ENCODE results near the gene IMPA2. TPM values are rescaled to one million over a fixed set of nuclear protein-coding genes. Genes with fewer than 3 reads are reported as not detected.
A peak's percentile ranks its signal among the peaks of the same experiment; 100 is the strongest.

IMPA2 gene
- total and polyA plus RNA-seq, 10 of the 15 experiments (the other 5 are each of a cell fraction or from before 2014, with no cell fraction given) = 0.24 to 21.0 (median 11.4) TPM

DNA sequence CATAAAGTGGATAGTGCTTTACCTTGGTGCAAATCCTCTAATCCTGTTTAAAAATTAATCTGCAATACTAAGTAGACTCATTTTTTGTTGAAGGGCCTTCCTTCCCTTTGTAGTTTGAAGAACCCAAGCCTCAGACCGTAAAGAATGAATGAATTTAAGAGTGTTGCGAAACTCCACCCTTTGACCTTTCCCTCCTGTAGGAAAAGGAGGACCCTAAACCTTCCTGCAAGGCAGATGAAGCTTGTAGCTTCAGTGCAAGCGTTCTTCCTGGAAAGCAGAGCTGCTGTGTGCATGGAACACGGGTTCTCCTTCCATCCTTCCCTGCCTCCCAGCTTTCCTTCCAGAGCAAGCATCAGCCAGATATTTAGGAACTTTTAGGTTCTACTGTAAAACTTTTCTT, 1.7 kb downstream of the IMPA2 start:
- Histone ChIP-seq H4K20me1 (ENCODE audit: control insufficient read depth, insufficient read depth) (no peaks in the 10 kb centered on the region), H2AFZ (ENCODE audit: control insufficient read depth, low read depth, low read length) (no peak overlapping the region), H3K4me2 (ENCODE audit: control insufficient read depth, insufficient read depth) (peak overlapping the region; percentile 97; the same call in 1 of the 2 replicates), H3K9ac (ENCODE audit: control insufficient read depth, insufficient read depth, low read length) (peak overlapping the region; percentile 11; the same call in 1 of the 2 replicates), H3K36me3 (ENCODE audit: control insufficient read depth in 2 of 2, insufficient read depth in 2 of 2, low read length in 1 of 2) (no peaks in the 10 kb centered on the region), H3K4me3 (0 out of 2 replicates have a peak overlapping the region, but pooled peaks have one; percentile 10), H3K9me3 (replicated peaks; ENCODE audit: control insufficient read depth, insufficient read depth, low read length) (no peaks in the 10 kb centered on the region), H3K27me3 (replicated peaks in 1 of 2; ENCODE audit: control insufficient read depth in 2 of 2, insufficient read depth in 2 of 2, low read length in 1 of 2) (no peaks in the 10 kb centered on the region), H3K27ac (ENCODE audit: control insufficient read depth, insufficient read depth) (no peak overlapping the region), H3K79me2 (ENCODE audit: control insufficient read depth, insufficient read depth, low read length) (no peaks in the 10 kb centered on the region; the same call in 1 of the 2 replicates), H3K4me1 (ENCODE audit: control insufficient read depth, insufficient read depth, low read length) (peaks cover 3% of the 10 kb centered on the region; the same call in 1 of the 2 replicates)
- CTCF ChIA-PET = interaction anchor here (1.2 to 3.0 kb wide), 2 partner anchors 45 to 258 kb away, joined by 3 to 11 read pairs; no protein-coding TSS in a partner anchor
- BruUV-seq (replicated peaks) = no TSS peak
- no peak for DNase-seq (ENCODE audit: low read depth, low spot score)
- no peak for ATAC-seq
- no peak for FAIRE-seq
- TF ChIP-seq SP1 (IDR thresholded peaks at IDR 0.05; ENCODE audit: low read depth, low read length) (no peak), MEF2A (IDR thresholded peaks at IDR 0.05; ENCODE audit: insufficient read depth, low read depth, low read length) (no peak), TARDBP (IDR thresholded peaks at IDR 0.05; ENCODE audit: borderline replicate concordance) (no peak), NFXL1 (IDR thresholded peaks at IDR 0.05; ENCODE audit: borderline replicate concordance) (no peak), BRCA1 (IDR thresholded peaks at IDR 0.05; ENCODE audit: low read depth, low read length) (no peak), HDAC2 (IDR thresholded peaks at IDR 0.05) (no peak), HDGF (IDR thresholded peaks at IDR 0.05) (no peak), SREBF2 (IDR thresholded peaks at IDR 0.05; ENCODE audit: low read length) (no peak), ETV6 (conservative IDR thresholded peaks at IDR 0.05 in 1 of 2, IDR thresholded peaks at IDR 0.05 in 1 of 2; ENCODE audit: borderline replicate concordance in 1 of 2, low read depth in 1 of 2) (no peak), DPF2 (IDR thresholded peaks at IDR 0.05) (no peak), FOXK2 (IDR thresholded peaks at IDR 0.05) (no peak), YBX1 (IDR thresholded peaks at IDR 0.05) (no peak), JUND (IDR thresholded peaks at IDR 0.05; ENCODE audit: low read depth, low read length) (no peak), ESRRA (IDR thresholded peaks at IDR 0.05; ENCODE audit: low read length) (no peak), POLR2AphosphoS2 (IDR thresholded peaks at IDR 0.05; ENCODE audit: low read depth, low read length) (no peak)
- TF ChIP-seq, protein P1, sequence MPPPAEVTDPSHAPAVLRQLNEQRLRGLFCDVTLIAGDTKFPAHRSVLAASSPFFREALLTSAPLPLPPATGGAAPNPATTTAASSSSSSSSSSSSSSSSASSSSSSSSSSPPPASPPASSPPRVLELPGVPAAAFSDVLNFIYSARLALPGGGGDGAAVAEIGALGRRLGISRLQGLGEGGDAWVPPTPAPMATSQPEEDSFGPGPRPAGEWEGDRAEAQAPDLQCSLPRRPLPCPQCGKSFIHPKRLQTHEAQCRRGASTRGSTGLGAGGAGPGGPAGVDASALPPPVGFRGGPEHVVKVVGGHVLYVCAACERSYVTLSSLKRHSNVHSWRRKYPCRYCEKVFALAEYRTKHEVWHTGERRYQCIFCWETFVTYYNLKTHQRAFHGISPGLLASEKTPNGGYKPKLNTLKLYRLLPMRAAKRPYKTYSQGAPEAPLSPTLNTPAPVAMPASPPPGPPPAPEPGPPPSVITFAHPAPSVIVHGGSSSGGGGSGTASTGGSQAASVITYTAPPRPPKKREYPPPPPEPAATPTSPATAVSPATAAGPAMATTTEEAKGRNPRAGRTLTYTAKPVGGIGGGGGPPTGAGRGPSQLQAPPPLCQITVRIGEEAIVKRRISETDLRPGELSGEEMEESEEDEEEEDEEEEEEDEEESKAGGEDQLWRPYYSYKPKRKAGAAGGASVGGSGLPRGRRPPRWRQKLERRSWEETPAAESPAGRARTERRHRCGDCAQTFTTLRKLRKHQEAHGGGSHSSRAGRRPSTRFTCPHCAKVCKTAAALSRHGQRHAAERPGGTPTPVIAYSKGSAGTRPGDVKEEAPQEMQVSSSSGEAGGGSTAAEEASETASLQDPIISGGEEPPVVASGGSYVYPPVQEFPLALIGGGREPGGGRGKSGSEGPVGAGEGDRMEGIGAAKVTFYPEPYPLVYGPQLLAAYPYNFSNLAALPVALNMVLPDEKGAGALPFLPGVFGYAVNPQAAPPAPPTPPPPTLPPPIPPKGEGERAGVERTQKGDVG (CRISPR knock-in tag; IDR thresholded peaks at IDR 0.05) = no peak
- TF ChIP-seq, protein P2, sequence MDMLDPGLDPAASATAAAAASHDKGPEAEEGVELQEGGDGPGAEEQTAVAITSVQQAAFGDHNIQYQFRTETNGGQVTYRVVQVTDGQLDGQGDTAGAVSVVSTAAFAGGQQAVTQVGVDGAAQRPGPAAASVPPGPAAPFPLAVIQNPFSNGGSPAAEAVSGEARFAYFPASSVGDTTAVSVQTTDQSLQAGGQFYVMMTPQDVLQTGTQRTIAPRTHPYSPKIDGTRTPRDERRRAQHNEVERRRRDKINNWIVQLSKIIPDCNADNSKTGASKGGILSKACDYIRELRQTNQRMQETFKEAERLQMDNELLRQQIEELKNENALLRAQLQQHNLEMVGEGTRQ (IDR thresholded peaks at IDR 0.05; ENCODE audit: borderline replicate concordance, low read depth, low read length) = no peak
- TF ChIP-seq, protein P3, sequence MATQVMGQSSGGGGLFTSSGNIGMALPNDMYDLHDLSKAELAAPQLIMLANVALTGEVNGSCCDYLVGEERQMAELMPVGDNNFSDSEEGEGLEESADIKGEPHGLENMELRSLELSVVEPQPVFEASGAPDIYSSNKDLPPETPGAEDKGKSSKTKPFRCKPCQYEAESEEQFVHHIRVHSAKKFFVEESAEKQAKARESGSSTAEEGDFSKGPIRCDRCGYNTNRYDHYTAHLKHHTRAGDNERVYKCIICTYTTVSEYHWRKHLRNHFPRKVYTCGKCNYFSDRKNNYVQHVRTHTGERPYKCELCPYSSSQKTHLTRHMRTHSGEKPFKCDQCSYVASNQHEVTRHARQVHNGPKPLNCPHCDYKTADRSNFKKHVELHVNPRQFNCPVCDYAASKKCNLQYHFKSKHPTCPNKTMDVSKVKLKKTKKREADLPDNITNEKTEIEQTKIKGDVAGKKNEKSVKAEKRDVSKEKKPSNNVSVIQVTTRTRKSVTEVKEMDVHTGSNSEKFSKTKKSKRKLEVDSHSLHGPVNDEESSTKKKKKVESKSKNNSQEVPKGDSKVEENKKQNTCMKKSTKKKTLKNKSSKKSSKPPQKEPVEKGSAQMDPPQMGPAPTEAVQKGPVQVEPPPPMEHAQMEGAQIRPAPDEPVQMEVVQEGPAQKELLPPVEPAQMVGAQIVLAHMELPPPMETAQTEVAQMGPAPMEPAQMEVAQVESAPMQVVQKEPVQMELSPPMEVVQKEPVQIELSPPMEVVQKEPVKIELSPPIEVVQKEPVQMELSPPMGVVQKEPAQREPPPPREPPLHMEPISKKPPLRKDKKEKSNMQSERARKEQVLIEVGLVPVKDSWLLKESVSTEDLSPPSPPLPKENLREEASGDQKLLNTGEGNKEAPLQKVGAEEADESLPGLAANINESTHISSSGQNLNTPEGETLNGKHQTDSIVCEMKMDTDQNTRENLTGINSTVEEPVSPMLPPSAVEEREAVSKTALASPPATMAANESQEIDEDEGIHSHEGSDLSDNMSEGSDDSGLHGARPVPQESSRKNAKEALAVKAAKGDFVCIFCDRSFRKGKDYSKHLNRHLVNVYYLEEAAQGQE (IDR thresholded peaks at IDR 0.05; ENCODE audit: low read depth, low read length) = no peak
- SMC1A ChIA-PET (ENCODE audit: uncharacterized antibody, unreplicated experiment) = no interaction called here
- 83% methylated on average over 4 of the region's 4 CpGs for WGBS (ENCODE audit: insufficient coverage, insufficient replicate concordance, low lambda C conversion rate, missing lambda C conversion rate)
- intact Hi-C loops (cut with micrococcal nuclease; ENCODE audit: unreplicated experiment) = no loop called here
- in situ Hi-C loops (cut with MboI) = no loop called here
- POLR2A ChIA-PET = no interaction called here
- RAD21 ChIA-PET (ENCODE audit: unreplicated experiment) = interaction anchor here (1.3 kb wide), 1 partner anchor 46 kb away, joined by 4 read pairs; no protein-coding TSS in a partner anchor

All from GM12878 (cell line).